ENCODE data around the gene VTI1A. TPM values are rescaled to one million over a fixed set of nuclear protein-coding genes. Genes with fewer than 3 reads are reported as not detected.
"Not testable (repeated sequence)": the region's sequence is repeated elsewhere in the genome, so short reads cannot be mapped to it uniquely, and the experiment has no call there.

Gene VTI1A
- total RNA-seq, 1 donor from 2014 or later, result 36.9 TPM

- ATAC-seq, result no peak
- intact Hi-C loops (cut with DNase I), result no loop called here
- no peak for TF ChIP-seq CTCF (IDR thresholded peaks at IDR 0.05)
Observed at GRCh38 chr10:112448888-112449287, 1.9 kb downstream of the VTI1A start.

GRCh38 chr10:112454910-112455779 is 8.1 kb downstream of the VTI1A start:
- intact Hi-C loops (cut with DNase I), result no loop called here
- peaks cover 7% of the 10 kb centered on the region for H3K36me3 ChIP-seq
- ATAC-seq (no peak), DNase-seq (no peak)
- no peaks in the 10 kb centered on the region for H3K27me3 ChIP-seq (ENCODE audit: low read depth)
- no peaks in the 10 kb centered on the region for H3K4me1 ChIP-seq
- no peak for TF ChIP-seq CTCF (IDR thresholded peaks at IDR 0.05)
- H3K9me3 ChIP-seq, result no peaks in the 10 kb centered on the region
- H3K4me3 ChIP-seq, result no peak overlapping the region
- no peak overlapping the region for H3K27ac ChIP-seq

More at GRCh38 chr10:112448888-112449287, 1.9 kb downstream of the VTI1A start:
- no peaks in the 10 kb centered on the region for H3K27me3 ChIP-seq (ENCODE audit: low read depth)
- peaks cover 20% of the 10 kb centered on the region for H3K36me3 ChIP-seq
- H3K27ac ChIP-seq, result no peak overlapping the region
- DNase-seq, result no peak
- no peaks in the 10 kb centered on the region for H3K9me3 ChIP-seq
- peaks cover 32% of the 10 kb centered on the region for H3K4me1 ChIP-seq
- no peak overlapping the region for H3K4me3 ChIP-seq

GRCh38 chr10:112456533-112456932 is 9.5 kb downstream of the VTI1A start:
- Histone ChIP-seq H3K4me1 (no peaks in the 10 kb centered on the region), H3K27ac (no peak overlapping the region), H3K9me3 (no peaks in the 10 kb centered on the region), H3K4me3 (no peak overlapping the region), H3K36me3 (peaks cover 7% of the 10 kb centered on the region), H3K27me3 (ENCODE audit: low read depth) (no peaks in the 10 kb centered on the region)
- no peak for ATAC-seq
- intact Hi-C loops (cut with DNase I), result no loop called here
- DNase-seq, result no peak
- TF ChIP-seq CTCF (IDR thresholded peaks at IDR 0.05), result no peak

GRCh38 chr10:112460366-112460765 is 13.4 kb downstream of the VTI1A start:
- no peaks in the 10 kb centered on the region for H3K9me3 ChIP-seq
- H3K27me3 ChIP-seq (ENCODE audit: low read depth), result no peaks in the 10 kb centered on the region
- ATAC-seq, result no peak
- no peak overlapping the region for H3K4me3 ChIP-seq
- no peak for DNase-seq
- TF ChIP-seq CTCF (IDR thresholded peaks at IDR 0.05), result no peak
- intact Hi-C loops (cut with DNase I), result no loop called here
- H3K36me3 ChIP-seq, result peaks cover 30% of the 10 kb centered on the region
- no peaks in the 10 kb centered on the region for H3K4me1 ChIP-seq
- no peak overlapping the region for H3K27ac ChIP-seq

GRCh38 chr10:112461029-112461887 is 14.2 kb downstream of the VTI1A start:
- no peaks in the 10 kb centered on the region for H3K9me3 ChIP-seq
- H3K4me1 ChIP-seq, result no peaks in the 10 kb centered on the region
- TF ChIP-seq CTCF (IDR thresholded peaks at IDR 0.05), result no peak
- intact Hi-C loops (cut with DNase I), result no loop called here
- H3K4me3 ChIP-seq, result no peak overlapping the region
- DNase-seq (no peak), ATAC-seq (no peak)
- no peaks in the 10 kb centered on the region for H3K27me3 ChIP-seq (ENCODE audit: low read depth)
- no peak overlapping the region for H3K27ac ChIP-seq
- peaks cover 39% of the 10 kb centered on the region for H3K36me3 ChIP-seq

- H3K27me3 ChIP-seq (ENCODE audit: low read depth); intact Hi-C loops (cut with DNase I); H3K4me1 ChIP-seq; ATAC-seq; H3K4me3 ChIP-seq; H3K27ac ChIP-seq; H3K9me3 ChIP-seq: not testable (repeated sequence)
- peaks cover 53% of the 10 kb centered on the region for H3K36me3 ChIP-seq
- peak; percentile 13 for DNase-seq
Observed at GRCh38 chr10:112464074-112464473, 17.1 kb downstream of the VTI1A start.
